Measurements from ENCODE around the gene ENDOD1. TPM values are rescaled to one million over a fixed set of nuclear protein-coding genes. Genes with fewer than 3 reads are reported as not detected.
A peak's percentile ranks its signal among the peaks of the same experiment; 100 is the strongest.

ENDOD1 gene
- total RNA-seq, 1 experiment from 2014 or later = 3.3 TPM

DNA sequence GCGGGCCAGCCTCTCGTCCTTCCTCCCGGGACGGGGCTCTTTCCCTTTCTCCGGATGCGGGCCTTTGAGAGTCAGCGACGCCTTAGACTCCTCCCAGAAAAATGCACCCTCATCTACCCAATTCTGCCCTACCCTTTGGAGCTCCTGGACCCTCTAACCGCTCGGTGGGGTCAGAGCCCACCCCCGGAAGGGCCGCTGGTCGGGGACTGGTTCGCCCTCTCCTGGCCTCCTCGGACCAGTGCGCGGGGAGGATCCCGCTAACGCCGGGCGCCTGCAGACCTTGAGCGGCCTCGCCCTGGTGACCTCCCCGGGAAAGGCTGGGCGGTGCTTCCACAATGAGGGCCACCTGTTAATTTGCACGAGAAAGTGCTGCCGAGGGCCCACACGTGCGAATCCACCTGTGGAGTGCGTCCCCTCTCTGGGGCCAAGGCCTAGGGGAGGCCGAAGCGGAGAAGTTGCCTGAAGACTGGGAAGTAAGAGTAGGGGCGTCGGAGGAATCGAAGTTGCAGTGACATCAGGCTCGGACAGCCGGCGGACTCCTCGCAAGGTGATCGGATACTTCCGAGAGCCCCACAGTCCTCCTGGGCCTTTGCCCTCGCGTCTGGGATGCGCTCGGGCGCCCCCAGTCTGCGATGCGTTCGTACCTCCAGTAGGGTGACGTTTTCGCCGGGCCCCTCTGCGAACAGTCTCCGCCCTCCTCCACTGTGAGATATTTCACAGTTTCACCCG lies 61.5 kb downstream of the ENDOD1 start (continued):
- TF ChIP-seq, protein P1, sequence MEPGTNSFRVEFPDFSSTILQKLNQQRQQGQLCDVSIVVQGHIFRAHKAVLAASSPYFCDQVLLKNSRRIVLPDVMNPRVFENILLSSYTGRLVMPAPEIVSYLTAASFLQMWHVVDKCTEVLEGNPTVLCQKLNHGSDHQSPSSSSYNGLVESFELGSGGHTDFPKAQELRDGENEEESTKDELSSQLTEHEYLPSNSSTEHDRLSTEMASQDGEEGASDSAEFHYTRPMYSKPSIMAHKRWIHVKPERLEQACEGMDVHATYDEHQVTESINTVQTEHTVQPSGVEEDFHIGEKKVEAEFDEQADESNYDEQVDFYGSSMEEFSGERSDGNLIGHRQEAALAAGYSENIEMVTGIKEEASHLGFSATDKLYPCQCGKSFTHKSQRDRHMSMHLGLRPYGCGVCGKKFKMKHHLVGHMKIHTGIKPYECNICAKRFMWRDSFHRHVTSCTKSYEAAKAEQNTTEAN (CRISPR knock-in tag; IDR thresholded peaks at IDR 0.05) = 0 out of 2 replicates have a peak, but pooled peaks have one; percentile 51
- TF ChIP-seq, protein P2, sequence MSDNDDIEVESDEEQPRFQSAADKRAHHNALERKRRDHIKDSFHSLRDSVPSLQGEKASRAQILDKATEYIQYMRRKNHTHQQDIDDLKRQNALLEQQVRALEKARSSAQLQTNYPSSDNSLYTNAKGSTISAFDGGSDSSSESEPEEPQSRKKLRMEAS (CRISPR knock-in tag; IDR thresholded peaks at IDR 0.05) = peak; percentile 93
- TF ChIP-seq JAZF1 (CRISPR knock-in tag; IDR thresholded peaks at IDR 0.05) = no peak
- TF ChIP-seq CREM (CRISPR knock-in tag; IDR thresholded peaks at IDR 0.05) = peak; percentile 59; the same call in 1 of the 2 replicates

DNA sequence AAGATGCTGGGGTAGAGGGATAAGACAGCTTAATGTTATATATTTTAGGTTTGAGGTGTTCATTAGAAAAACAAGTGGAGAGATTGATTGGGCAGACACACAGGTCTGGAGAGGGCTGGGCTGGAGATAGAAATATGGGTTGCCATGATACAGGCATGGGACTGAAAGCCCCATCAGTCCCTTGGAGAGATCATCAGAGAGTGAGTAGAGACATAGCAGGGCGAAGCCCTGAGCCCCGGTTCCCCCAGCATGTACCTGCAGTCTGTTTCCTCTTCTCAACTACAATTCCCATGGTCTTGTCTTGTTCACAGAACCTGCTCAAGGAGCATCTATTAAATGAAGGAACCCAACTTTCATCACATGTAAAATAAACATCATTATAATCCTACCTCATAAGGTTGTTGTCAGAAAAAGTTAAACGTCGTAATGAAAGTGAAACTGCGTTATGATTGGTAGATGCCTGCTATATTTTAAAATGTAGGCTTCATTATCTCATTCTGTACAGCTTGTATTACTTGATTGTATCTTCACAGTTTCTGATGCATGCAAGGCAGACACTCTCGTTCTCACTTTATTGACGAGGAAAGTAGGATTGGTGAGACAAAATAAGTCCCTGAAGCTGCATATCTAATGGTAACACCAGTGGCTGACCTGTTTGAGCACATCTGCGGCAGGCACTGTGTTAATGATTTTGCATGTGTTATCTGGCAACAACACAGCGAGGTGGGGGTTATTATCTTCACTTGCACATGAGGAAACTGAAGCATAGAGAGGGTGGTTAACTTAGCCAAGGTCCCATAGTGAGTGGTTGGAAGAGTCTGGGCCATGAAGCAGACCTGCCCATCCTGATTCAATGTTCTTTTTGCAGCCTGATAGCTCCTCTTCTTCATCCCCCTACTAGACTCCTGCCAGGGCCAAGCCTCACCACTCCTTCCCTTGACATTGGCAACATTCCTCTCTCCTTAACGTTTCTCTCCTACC lies 63.5 kb downstream of the ENDOD1 start:
- Mint-ChIP-seq H3K36me3 (peaks cover 6% of the 10 kb centered on the region; the same call in 1 of the 2 replicates), H3K4me3 (no peak overlapping the region), H3K9me3 (peaks cover 7% of the 10 kb centered on the region), H3K4me1 (peaks cover 19% of the 10 kb centered on the region), H3K27me3 (ENCODE audit: low read depth) (peaks cover 31% of the 10 kb centered on the region), H3K27ac (no peak overlapping the region)
- ATAC-seq (no peak), DNase-seq (ENCODE audit: low spot score) (no peak)
- ChIA-PET CTCF (interaction anchor here (0.8 to 6.3 kb wide), 27 partner anchors 15 to 614 kb away, joined by 3 to 143 read pairs (median 5); partner anchors contain the start of genes SESN3 and SRSF8), POLR2A (interaction anchor here (1.3 kb wide), 1 partner anchor 637 kb away, joined by 5 read pairs; the partner anchor contains the start of gene FAM76B)
- TF ChIP-seq, protein P3, sequence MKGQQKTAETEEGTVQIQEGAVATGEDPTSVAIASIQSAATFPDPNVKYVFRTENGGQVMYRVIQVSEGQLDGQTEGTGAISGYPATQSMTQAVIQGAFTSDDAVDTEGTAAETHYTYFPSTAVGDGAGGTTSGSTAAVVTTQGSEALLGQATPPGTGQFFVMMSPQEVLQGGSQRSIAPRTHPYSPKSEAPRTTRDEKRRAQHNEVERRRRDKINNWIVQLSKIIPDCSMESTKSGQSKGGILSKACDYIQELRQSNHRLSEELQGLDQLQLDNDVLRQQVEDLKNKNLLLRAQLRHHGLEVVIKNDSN (CRISPR knock-in tag; IDR thresholded peaks at IDR 0.05) = no peak
- no peak for TF ChIP-seq CREM (CRISPR knock-in tag; IDR thresholded peaks at IDR 0.05)
- no peak for TF ChIP-seq ZNF416 (CRISPR knock-in tag; IDR thresholded peaks at IDR 0.05)
- TF ChIP-seq, protein P4, sequence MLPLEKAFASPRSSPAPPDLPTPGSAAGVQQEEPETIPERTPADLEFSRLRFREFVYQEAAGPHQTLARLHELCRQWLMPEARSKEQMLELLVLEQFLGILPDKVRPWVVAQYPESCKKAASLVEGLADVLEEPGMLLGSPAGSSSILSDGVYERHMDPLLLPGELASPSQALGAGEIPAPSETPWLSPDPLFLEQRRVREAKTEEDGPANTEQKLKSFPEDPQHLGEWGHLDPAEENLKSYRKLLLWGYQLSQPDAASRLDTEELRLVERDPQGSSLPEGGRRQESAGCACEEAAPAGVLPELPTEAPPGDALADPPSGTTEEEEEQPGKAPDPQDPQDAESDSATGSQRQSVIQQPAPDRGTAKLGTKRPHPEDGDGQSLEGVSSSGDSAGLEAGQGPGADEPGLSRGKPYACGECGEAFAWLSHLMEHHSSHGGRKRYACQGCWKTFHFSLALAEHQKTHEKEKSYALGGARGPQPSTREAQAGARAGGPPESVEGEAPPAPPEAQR (CRISPR knock-in tag; IDR thresholded peaks at IDR 0.05) = no peak
- TF ChIP-seq, protein P5, sequence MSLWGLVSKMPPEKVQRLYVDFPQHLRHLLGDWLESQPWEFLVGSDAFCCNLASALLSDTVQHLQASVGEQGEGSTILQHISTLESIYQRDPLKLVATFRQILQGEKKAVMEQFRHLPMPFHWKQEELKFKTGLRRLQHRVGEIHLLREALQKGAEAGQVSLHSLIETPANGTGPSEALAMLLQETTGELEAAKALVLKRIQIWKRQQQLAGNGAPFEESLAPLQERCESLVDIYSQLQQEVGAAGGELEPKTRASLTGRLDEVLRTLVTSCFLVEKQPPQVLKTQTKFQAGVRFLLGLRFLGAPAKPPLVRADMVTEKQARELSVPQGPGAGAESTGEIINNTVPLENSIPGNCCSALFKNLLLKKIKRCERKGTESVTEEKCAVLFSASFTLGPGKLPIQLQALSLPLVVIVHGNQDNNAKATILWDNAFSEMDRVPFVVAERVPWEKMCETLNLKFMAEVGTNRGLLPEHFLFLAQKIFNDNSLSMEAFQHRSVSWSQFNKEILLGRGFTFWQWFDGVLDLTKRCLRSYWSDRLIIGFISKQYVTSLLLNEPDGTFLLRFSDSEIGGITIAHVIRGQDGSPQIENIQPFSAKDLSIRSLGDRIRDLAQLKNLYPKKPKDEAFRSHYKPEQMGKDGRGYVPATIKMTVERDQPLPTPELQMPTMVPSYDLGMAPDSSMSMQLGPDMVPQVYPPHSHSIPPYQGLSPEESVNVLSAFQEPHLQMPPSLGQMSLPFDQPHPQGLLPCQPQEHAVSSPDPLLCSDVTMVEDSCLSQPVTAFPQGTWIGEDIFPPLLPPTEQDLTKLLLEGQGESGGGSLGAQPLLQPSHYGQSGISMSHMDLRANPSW (CRISPR knock-in tag; conservative IDR thresholded peaks at IDR 0.05; ENCODE audit: low read depth) = no peak
- TF ChIP-seq, protein P6, sequence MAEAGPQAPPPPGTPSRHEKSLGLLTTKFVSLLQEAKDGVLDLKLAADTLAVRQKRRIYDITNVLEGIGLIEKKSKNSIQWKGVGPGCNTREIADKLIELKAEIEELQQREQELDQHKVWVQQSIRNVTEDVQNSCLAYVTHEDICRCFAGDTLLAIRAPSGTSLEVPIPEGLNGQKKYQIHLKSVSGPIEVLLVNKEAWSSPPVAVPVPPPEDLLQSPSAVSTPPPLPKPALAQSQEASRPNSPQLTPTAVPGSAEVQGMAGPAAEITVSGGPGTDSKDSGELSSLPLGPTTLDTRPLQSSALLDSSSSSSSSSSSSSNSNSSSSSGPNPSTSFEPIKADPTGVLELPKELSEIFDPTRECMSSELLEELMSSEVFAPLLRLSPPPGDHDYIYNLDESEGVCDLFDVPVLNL (CRISPR knock-in tag; IDR thresholded peaks at IDR 0.05; ENCODE audit: borderline replicate concordance, low read depth) = no peak

DNA sequence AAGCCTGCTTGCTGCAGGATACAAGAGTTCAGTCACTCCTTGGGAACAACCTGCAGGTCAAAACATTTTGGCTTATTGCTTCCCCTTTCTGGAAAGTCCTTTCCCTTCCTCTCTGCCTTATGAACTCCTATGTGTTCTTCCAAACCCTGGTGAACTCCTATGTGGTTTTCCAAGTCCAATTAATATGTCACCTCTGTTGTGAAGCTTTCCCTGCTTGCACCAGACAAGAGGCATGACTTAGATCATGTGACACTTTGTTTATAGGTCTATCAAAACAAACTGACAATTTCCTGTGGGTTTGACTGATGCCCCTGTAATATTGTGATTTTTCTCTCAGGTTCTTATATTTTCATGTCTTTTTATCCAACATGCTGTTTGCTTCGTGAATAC lies 64.2 kb downstream of the ENDOD1 start:
- H3K27me3 Mint-ChIP-seq (ENCODE audit: low read depth) = peaks cover 24% of the 10 kb centered on the region
- H3K9me3 Mint-ChIP-seq = peaks cover 10% of the 10 kb centered on the region
- peaks cover 19% of the 10 kb centered on the region for H3K4me1 Mint-ChIP-seq
- no peak overlapping the region for H3K27ac Mint-ChIP-seq
- ChIA-PET POLR2A (interaction anchor here (0.6 to 1.0 kb wide), 2 partner anchors 544 to 1002 kb away, joined by 3 to 4 read pairs; no protein-coding TSS in a partner anchor), CTCF (interaction anchor here (0.9 to 6.3 kb wide), 15 partner anchors 64 to 635 kb away, joined by 3 to 143 read pairs (median 6); partner anchors contain the start of genes ENDOD1, FAM76B and SESN3)
- peaks cover 8% of the 10 kb centered on the region; the same call in 1 of the 2 replicates for H3K36me3 Mint-ChIP-seq
- H3K4me3 Mint-ChIP-seq = no peak overlapping the region
- ATAC-seq (no peak), DNase-seq (ENCODE audit: low spot score) (no peak)
- TF ChIP-seq TEAD4 (CRISPR knock-in tag; IDR thresholded peaks at IDR 0.05) (no peak), ETV6 (CRISPR knock-in tag; IDR thresholded peaks at IDR 0.05) (no peak)
- TF ChIP-seq, protein P7, sequence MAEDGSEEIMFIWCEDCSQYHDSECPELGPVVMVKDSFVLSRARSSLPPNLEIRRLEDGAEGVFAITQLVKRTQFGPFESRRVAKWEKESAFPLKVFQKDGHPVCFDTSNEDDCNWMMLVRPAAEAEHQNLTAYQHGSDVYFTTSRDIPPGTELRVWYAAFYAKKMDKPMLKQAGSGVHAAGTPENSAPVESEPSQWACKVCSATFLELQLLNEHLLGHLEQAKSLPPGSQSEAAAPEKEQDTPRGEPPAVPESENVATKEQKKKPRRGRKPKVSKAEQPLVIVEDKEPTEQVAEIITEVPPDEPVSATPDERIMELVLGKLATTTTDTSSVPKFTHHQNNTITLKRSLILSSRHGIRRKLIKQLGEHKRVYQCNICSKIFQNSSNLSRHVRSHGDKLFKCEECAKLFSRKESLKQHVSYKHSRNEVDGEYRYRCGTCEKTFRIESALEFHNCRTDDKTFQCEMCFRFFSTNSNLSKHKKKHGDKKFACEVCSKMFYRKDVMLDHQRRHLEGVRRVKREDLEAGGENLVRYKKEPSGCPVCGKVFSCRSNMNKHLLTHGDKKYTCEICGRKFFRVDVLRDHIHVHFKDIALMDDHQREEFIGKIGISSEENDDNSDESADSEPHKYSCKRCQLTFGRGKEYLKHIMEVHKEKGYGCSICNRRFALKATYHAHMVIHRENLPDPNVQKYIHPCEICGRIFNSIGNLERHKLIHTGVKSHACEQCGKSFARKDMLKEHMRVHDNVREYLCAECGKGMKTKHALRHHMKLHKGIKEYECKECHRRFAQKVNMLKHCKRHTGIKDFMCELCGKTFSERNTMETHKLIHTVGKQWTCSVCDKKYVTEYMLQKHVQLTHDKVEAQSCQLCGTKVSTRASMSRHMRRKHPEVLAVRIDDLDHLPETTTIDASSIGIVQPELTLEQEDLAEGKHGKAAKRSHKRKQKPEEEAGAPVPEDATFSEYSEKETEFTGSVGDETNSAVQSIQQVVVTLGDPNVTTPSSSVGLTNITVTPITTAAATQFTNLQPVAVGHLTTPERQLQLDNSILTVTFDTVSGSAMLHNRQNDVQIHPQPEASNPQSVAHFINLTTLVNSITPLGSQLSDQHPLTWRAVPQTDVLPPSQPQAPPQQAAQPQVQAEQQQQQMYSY (CRISPR knock-in tag; IDR thresholded peaks at IDR 0.05) = no peak
- TF ChIP-seq, protein P8, sequence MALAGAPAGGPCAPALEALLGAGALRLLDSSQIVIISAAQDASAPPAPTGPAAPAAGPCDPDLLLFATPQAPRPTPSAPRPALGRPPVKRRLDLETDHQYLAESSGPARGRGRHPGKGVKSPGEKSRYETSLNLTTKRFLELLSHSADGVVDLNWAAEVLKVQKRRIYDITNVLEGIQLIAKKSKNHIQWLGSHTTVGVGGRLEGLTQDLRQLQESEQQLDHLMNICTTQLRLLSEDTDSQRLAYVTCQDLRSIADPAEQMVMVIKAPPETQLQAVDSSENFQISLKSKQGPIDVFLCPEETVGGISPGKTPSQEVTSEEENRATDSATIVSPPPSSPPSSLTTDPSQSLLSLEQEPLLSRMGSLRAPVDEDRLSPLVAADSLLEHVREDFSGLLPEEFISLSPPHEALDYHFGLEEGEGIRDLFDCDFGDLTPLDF (CRISPR knock-in tag; IDR thresholded peaks at IDR 0.05) = no peak

Measured in WTC11 (cell line).